Embryonic facial prominence (tissue), 1 donor: ENCODE measurements around the gene ACKR3.

Source experiments
- DNase-seq: peaks from one replicate; pipeline ENCODE4 v3.0.0-alpha.2; 2016; ENCODE audit errors: extremely low spot score

The ACKR3 gene

GRCh38 chr2:236549165-236549564 is 20.5 kb upstream of the ACKR3 start:
- no peak for DNase-seq

GRCh38 chr2:236550290-236550689 is 19.3 kb upstream of the ACKR3 start:
- no peak for DNase-seq

- no peak for DNase-seq
Observed at GRCh38 chr2:236550701-236551465, 18.7 kb upstream of the ACKR3 start.

- DNase-seq: no peak
Observed at GRCh38 chr2:236551471-236552211, 18.0 kb upstream of the ACKR3 start.

GRCh38 chr2:236552212-236552542 is 17.4 kb upstream of the ACKR3 start:
- no peak for DNase-seq

GRCh38 chr2:236552581-236553363 is 16.9 kb upstream of the ACKR3 start:
- DNase-seq: no peak

- no peak for DNase-seq
Observed at GRCh38 chr2:236553522-236553921, 16.1 kb upstream of the ACKR3 start.

- no peak for DNase-seq
Observed at GRCh38 chr2:236554629-236555282, 14.9 kb upstream of the ACKR3 start.

- DNase-seq: no peak
Observed at GRCh38 chr2:236555481-236555880, 14.1 kb upstream of the ACKR3 start.

GRCh38 chr2:236557306-236558030 is 12.2 kb upstream of the ACKR3 start:
- DNase-seq: no peak

- DNase-seq: no peak
Observed at GRCh38 chr2:236558036-236558435, 11.6 kb upstream of the ACKR3 start.

GRCh38 chr2:236558993-236559978 is 10.3 kb upstream of the ACKR3 start:
- no peak for DNase-seq

- DNase-seq: no peak
Observed at GRCh38 chr2:236561874-236562273, 7.8 kb upstream of the ACKR3 start.

- DNase-seq: no peak
Observed at GRCh38 chr2:236562434-236562833, 7.2 kb upstream of the ACKR3 start.

GRCh38 chr2:236563953-236564352 is 5.7 kb upstream of the ACKR3 start:
- DNase-seq: no peak

GRCh38 chr2:236565212-236565611 is 4.4 kb upstream of the ACKR3 start:
- no peak for DNase-seq

GRCh38 chr2:236565879-236566402 is 3.7 kb upstream of the ACKR3 start:
- no peak for DNase-seq

- DNase-seq: no peak
Observed at GRCh38 chr2:236566596-236566995, 3.0 kb upstream of the ACKR3 start.

GRCh38 chr2:236568068-236568921 is 1.3 kb upstream of the ACKR3 start:
- no peak for DNase-seq
